Testis (tissue), 5 donors: ENCODE data around the gene SCGB2B2. TPM values are rescaled to one million over a fixed set of nuclear protein-coding genes. Genes with fewer than 3 reads are reported as not detected.

Experiments
- DNase-seq: peaks from one replicate; pipeline ENCODE4 v3.0.0-alpha.2; 2019
- H3K27ac ChIP-seq, 2 donors: fragments of 200-600 bp; sonication (generic); one replicate each; pipeline ENCODE4 v1.5.1; 2019
- H3K27me3 ChIP-seq: fragments of 200-600 bp; sonication (generic); one replicate; pipeline ENCODE4 v1.5.1; 2019
- H3K36me3 ChIP-seq: fragments of 200-600 bp; sonication (generic); one replicate; pipeline ENCODE4 v1.5.1; 2017; ENCODE audit warnings: low read depth; ENCODE audit errors: missing control alignments
- H3K4me1 ChIP-seq: fragments of 200-600 bp; sonication (generic); one replicate; pipeline ENCODE4 v1.5.1; 2019
- H3K4me3 ChIP-seq, 2 donors: fragments of 200-600 bp; sonication (generic); one replicate each; pipeline ENCODE4 v1.5.1; 2017 to 2019
- H3K9me3 ChIP-seq: fragments of 200-600 bp; sonication (generic); one replicate; pipeline ENCODE4 v1.5.1; 2017
- POLR2A ChIP-seq: fragments of 450-650 bp; IDR thresholded peaks from one replicate; pipeline ENCODE4 v1.6.1; 2017; ENCODE audit warnings: antibody characterized with exemption, mild to moderate bottlenecking, moderate library complexity
- WGBS, 2 donors: methylation state at CpG; one replicate each; pipeline ENCODE4 v1.1.5; 2018; 5-methylcytosine and 5-hydroxymethylcytosine counted together
- intact Hi-C: fragments of 100-400 bp; cut with DNase I; formaldehyde crosslinking; loops from one replicate; pipeline ENCODE4 v1.15.1; 2023; ENCODE audit warnings: low total_unique reads
- long read RNA-seq, 2 donors: transcript quantifications; one replicate each; lab custom pipeline, GENCODE V29; 2026
- polyA plus RNA-seq: library from polyadenylated mRNA; stranded (reverse); fragments of 350-450 nt; fragmentation: Illumina TruSeq; extraction: RNeasy Lipid Tissue Mini Kit (QIAGEN cat#74804); gene quantifications from one replicate; pipeline ENCODE4 v1.2.3, GENCODE V29; 2014; ENCODE audit warnings: low read depth, low replicate concordance; ENCODE audit not compliant: insufficient read depth
- total RNA-seq, 2 donors: library from RNA; depleted of rRNA; stranded (reverse); fragments of >200 nt; gene quantifications; one replicate each; pipeline ENCODE4 v1.2.3, GENCODE V29; 2016
- TF ChIP-seq, protein P1 (sequence below), 3 experiments: fragments of 450-650 bp in 2 of 3; fragments of 200-600 bp in 1 of 3; sonication (generic) in 1 of 3; IDR thresholded peaks; one replicate each; pipeline ENCODE4 v1.5.1; 2016 to 2019; ENCODE audit warnings: antibody characterized with exemption in 3 of 3, mild to moderate bottlenecking in 2 of 3, moderate library complexity in 1 of 3

The SCGB2B2 gene, protein sequence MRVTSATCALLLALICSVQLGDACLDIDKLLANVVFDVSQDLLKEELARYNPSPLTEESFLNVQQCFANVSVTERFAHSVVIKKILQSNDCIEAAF
- total RNA-seq (1 to 10 TPM; 3.3 to 4.4 TPM), polyA plus RNA-seq (1.5 TPM)
- long read RNA-seq, donor 1, partial matches to known transcripts = 28 of 28 reads
- long read RNA-seq, donor 1, other reads (novel, unspliced or antisense) = 0 of 28 reads
- long read RNA-seq, donor 2, partial matches to known transcripts = 13 of 13 reads
- long read RNA-seq, donor 2, other reads (novel, unspliced or antisense) = 0 of 13 reads

DNA sequence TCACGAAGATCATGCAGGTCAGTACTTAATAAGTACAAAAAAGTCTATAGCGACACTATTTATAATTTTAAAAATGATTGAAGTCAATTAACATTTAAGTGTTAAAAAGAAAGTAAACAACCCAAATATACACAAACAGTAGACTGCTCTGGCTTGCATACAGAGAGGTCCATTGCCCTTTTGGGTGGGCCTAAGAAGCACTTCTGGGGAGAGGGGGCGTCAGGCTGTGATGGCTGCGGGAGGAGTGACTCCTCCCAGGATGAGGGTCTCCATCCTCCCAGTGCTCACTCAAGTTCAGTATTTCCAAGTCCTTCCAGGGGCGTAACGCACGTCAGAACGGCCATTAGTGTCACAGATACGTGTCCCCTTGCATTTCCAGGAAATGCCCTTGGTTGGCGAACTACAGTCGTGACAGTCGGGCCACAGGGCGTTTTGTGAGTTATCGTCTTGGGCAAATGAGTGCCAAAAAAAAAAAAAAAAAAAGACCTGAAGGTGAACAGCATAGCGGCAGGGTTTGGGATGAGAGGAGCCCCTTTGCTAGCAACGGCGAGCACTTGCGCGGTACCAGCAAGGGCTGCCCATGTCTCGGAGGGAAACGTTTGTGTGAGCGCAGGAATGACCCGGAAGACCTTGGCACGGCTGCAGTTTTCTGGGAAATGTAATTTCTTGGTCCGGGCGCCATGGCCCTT lies at the start of gene SCGB2B2:
Gene SCGB2B2, minus strand, starts transcription at position 463 of the 689 bp plus-strand sequence. CDS start 82,596 bp downstream, outside the sequence.
- intact Hi-C loops = loop anchor here (5.0 kb wide), 1 partner anchor 55 kb away; the partner anchor contains the start of gene ZNF181
- Histone ChIP-seq H3K27me3 (no peaks in the 10 kb centered on the region), H3K4me3 (peak within 1 kb of the TSS; percentile 78 to 83), H3K36me3 (no peaks in the 10 kb centered on the region), H3K4me1 (no peaks in the 10 kb centered on the region), H3K9me3 (no peaks in the 10 kb centered on the region), H3K27ac (peak within 1 kb of the TSS; percentile 94 to 95)
- TF ChIP-seq POLR2A = no peak
- TF ChIP-seq, protein P1, sequence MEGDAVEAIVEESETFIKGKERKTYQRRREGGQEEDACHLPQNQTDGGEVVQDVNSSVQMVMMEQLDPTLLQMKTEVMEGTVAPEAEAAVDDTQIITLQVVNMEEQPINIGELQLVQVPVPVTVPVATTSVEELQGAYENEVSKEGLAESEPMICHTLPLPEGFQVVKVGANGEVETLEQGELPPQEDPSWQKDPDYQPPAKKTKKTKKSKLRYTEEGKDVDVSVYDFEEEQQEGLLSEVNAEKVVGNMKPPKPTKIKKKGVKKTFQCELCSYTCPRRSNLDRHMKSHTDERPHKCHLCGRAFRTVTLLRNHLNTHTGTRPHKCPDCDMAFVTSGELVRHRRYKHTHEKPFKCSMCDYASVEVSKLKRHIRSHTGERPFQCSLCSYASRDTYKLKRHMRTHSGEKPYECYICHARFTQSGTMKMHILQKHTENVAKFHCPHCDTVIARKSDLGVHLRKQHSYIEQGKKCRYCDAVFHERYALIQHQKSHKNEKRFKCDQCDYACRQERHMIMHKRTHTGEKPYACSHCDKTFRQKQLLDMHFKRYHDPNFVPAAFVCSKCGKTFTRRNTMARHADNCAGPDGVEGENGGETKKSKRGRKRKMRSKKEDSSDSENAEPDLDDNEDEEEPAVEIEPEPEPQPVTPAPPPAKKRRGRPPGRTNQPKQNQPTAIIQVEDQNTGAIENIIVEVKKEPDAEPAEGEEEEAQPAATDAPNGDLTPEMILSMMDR (IDR thresholded peaks at IDR 0.05) = no peak
- DNase-seq = no peak
- WGBS, 2 donors = 4 to 5% methylated on average over 25 to 26 of the region's 26 CpGs

DNA sequence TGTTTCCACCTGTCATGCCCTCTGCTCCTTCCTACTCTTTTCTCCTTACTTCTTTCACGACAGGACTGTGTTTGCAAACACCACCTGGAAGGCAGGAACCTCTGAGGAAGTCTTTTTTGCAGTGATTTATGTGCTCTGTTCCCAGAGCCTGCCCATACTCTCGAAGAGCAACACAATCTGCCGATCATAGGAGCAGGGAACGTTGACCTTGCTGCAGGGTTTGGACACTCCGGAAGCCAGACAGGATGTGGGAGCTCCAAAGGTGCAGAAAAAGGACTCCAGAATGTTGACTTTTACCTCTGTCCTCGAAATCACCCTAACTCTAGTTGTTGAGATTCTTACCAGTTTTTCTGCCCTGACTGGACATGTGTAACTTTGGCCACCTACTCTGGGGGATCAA lies 48.4 kb upstream of the SCGB2B2 start:
- no peak overlapping the region for H3K4me3 ChIP-seq
- intact Hi-C loops = no loop called here
- no peaks in the 10 kb centered on the region for H3K4me1 ChIP-seq
- TF ChIP-seq POLR2A = no peak
- TF ChIP-seq, protein P1 (IDR thresholded peaks at IDR 0.05) = no peak
- no peaks in the 10 kb centered on the region for H3K9me3 ChIP-seq
- DNase-seq = no peak
- WGBS, 2 donors = 33 to 41% methylated on average over 6 of the region's 6 CpGs
- no peaks in the 10 kb centered on the region for H3K36me3 ChIP-seq
- H3K27ac ChIP-seq = no peak overlapping the region
- H3K27me3 ChIP-seq = no peaks in the 10 kb centered on the region

DNA sequence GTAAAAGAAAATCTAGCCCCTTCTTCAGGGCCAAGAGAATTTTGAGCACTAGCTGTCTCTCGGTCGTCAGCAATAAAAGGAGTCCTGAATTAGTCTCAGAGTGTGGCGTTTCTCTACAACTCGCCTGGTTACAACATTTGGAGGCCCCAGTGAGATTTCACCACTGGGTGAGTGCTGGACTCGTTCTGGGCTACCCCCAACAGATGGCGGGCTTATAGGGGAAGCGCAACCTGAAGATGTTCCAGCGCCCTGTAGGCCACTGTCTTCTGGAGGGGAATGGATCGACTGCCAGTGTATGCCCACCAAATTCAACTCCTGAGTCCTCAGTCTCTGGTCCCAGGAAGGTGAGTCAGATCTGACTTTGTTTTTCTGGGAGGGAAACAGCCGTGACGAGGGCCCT lies 45.4 kb upstream of the SCGB2B2 start:
- Histone ChIP-seq H3K36me3 (no peaks in the 10 kb centered on the region), H3K9me3 (no peaks in the 10 kb centered on the region), H3K4me3 (no peak overlapping the region), H3K4me1 (no peaks in the 10 kb centered on the region), H3K27me3 (no peaks in the 10 kb centered on the region), H3K27ac (no peak overlapping the region)
- no peak for DNase-seq
- WGBS, 2 donors = 46 to 50% methylated on average over 11 of the region's 11 CpGs
- intact Hi-C loops = no loop called here
- TF ChIP-seq POLR2A = no peak
- TF ChIP-seq, protein P1 (IDR thresholded peaks at IDR 0.05) = no peak

DNA sequence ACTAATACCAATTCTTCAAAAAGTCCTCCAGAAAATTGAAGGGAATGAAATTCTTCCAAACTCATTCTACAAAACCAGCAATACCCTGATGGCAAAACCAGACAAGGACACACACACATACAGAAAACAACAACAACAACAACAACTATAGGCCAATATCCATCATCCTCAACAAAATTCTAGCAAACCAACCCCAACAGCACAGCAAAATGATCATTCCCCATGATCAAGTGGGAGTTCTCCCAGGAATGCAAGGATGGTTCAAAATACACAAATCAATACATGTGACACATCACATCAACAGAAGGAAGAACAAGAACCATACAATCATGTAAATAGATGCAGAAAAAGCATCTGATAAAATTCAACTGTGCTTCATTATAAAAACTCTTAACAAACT lies 38.4 kb upstream of the SCGB2B2 start:
- DNase-seq = no peak
- no peak for TF ChIP-seq POLR2A
- TF ChIP-seq, protein P1 (IDR thresholded peaks at IDR 0.05) = no peak
- no peaks in the 10 kb centered on the region for H3K27me3 ChIP-seq
- no peaks in the 10 kb centered on the region for H3K9me3 ChIP-seq
- intact Hi-C loops = no loop called here
- no peaks in the 10 kb centered on the region for H3K36me3 ChIP-seq
- H3K4me1 ChIP-seq = no peaks in the 10 kb centered on the region
- no peak overlapping the region for H3K27ac ChIP-seq
- no peak overlapping the region for H3K4me3 ChIP-seq
